Measurements from ENCODE around the gene KDM6B. TPM values are rescaled to one million over a fixed set of nuclear protein-coding genes. Genes with fewer than 3 reads are reported as not detected.

KDM6B gene
- polyA plus RNA-seq, 4 donors = 18.4 to 30.7 (median 23.3) TPM

- DNase-seq (ENCODE audit: low read depth in 4 of 4, low spot score in 3 of 4) = no peak
Measured at GRCh38 chr17:7822126-7822525, 11.9 kb upstream of the KDM6B start.

- DNase-seq (ENCODE audit: low read depth in 4 of 4, low spot score in 3 of 4) = no peak
Measured at GRCh38 chr17:7823581-7824001, 10.4 kb upstream of the KDM6B start.

GRCh38 chr17:7824021-7824924 is 9.7 kb upstream of the KDM6B start:
- DNase-seq (ENCODE audit: low read depth in 4 of 4, low spot score in 3 of 4) = no peak

GRCh38 chr17:7825206-7825990 is 8.6 kb upstream of the KDM6B start:
- no peak for DNase-seq (ENCODE audit: low read depth in 4 of 4, low spot score in 3 of 4)

GRCh38 chr17:7830616-7831015 is 3.4 kb upstream of the KDM6B start:
- DNase-seq (ENCODE audit: low read depth in 4 of 4, low spot score in 3 of 4) = no peak

GRCh38 chr17:7831233-7831632 is 2.8 kb upstream of the KDM6B start:
- no peak for DNase-seq (ENCODE audit: low read depth in 4 of 4, low spot score in 3 of 4)

GRCh38 chr17:7832431-7832830 is 1.6 kb upstream of the KDM6B start:
- no peak for DNase-seq (ENCODE audit: low read depth in 4 of 4, low spot score in 3 of 4)

- no peak for DNase-seq (ENCODE audit: low read depth in 4 of 4, low spot score in 3 of 4)
Measured at GRCh38 chr17:7833011-7833794, 814 bp upstream of the KDM6B start.

GRCh38 chr17:7834542-7834956 is 532 bp downstream of the KDM6B start:
- no peak for DNase-seq (ENCODE audit: low read depth in 4 of 4, low spot score in 3 of 4)

- peak; percentile 95 to 98 (median 97) for DNase-seq (ENCODE audit: low read depth in 4 of 4, low spot score in 3 of 4)
Measured at GRCh38 chr17:7834957-7835813, 1.2 kb downstream of the KDM6B start.

GRCh38 chr17:7835814-7836595 is 2.0 kb downstream of the KDM6B start:
- DNase-seq (ENCODE audit: low read depth in 4 of 4, low spot score in 3 of 4) = peak in 1 of 4 donors; percentile 61

- peak; percentile 87 to 93 (median 90) for DNase-seq (ENCODE audit: low read depth in 4 of 4, low spot score in 3 of 4)
Measured at GRCh38 chr17:7836596-7837407, 2.8 kb downstream of the KDM6B start.

- no peak for DNase-seq (ENCODE audit: low read depth in 4 of 4, low spot score in 3 of 4)
Measured at GRCh38 chr17:7837408-7838088, 3.5 kb downstream of the KDM6B start.

- DNase-seq (ENCODE audit: low read depth in 4 of 4, low spot score in 3 of 4) = peak in 1 of 4 donors; percentile 50
Measured at GRCh38 chr17:7838090-7839075, 4.4 kb downstream of the KDM6B start.

GRCh38 chr17:7839190-7839875 is 5.3 kb downstream of the KDM6B start:
- DNase-seq (ENCODE audit: low read depth in 4 of 4, low spot score in 3 of 4) = no peak

- DNase-seq (ENCODE audit: low read depth in 4 of 4, low spot score in 3 of 4) = no peak
Measured at GRCh38 chr17:7839876-7840261, 5.9 kb downstream of the KDM6B start.

Measured in left renal pelvis (tissue), 4 donors.